Omental fat pad (tissue), 4 donors: ENCODE measurements around the gene BEND6. TPM values are rescaled to one million over a fixed set of nuclear protein-coding genes. Genes with fewer than 3 reads are reported as not detected.

Experiments used
- ATAC-seq: fragments of 150-250 bp; one replicate; pipeline ENCODE4 v1.9.1; 2016; ENCODE audit warnings: mild to moderate bottlenecking, moderate library complexity; ENCODE audit not compliant: low FRiP score
- DNase-seq: peaks from one replicate; pipeline ENCODE4 v3.0.0-alpha.2; 2019; ENCODE audit warnings: low spot score
- total RNA-seq, 4 donors: library from RNA; depleted of rRNA; stranded (reverse); fragments of >200 nt; gene quantifications; one replicate each; pipeline ENCODE4 v1.1.0, GENCODE V29; 2016
- TF ChIP-seq, protein P1 (sequence below), 3 donors: fragments of 450-650 bp; IDR thresholded peaks; one replicate each; pipeline ENCODE4 v1.5.1; 2016 to 2017; ENCODE audit warnings: antibody characterized with exemption in 3 of 3, mild to moderate bottlenecking in 3 of 3, moderate library complexity in 2 of 3

BEND6 gene, protein sequence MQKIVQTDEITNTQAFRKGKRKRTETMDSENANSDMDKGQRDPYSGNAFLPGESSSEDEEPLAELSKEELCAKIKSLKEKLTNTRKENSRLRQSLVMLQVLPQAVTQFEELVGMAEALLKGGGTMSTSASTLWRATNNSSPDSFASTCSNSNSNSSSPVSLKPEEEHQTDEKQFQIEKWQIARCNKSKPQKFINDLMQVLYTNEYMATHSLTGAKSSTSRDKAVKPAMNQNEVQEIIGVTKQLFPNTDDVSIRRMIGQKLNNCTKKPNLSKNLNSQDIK
- total RNA-seq: 1 to 10 TPM in 1 of 4 donors, under 1 TPM in 2, not detected in 1; 0.44 to 1.0 (median 0.72) TPM

DNA sequence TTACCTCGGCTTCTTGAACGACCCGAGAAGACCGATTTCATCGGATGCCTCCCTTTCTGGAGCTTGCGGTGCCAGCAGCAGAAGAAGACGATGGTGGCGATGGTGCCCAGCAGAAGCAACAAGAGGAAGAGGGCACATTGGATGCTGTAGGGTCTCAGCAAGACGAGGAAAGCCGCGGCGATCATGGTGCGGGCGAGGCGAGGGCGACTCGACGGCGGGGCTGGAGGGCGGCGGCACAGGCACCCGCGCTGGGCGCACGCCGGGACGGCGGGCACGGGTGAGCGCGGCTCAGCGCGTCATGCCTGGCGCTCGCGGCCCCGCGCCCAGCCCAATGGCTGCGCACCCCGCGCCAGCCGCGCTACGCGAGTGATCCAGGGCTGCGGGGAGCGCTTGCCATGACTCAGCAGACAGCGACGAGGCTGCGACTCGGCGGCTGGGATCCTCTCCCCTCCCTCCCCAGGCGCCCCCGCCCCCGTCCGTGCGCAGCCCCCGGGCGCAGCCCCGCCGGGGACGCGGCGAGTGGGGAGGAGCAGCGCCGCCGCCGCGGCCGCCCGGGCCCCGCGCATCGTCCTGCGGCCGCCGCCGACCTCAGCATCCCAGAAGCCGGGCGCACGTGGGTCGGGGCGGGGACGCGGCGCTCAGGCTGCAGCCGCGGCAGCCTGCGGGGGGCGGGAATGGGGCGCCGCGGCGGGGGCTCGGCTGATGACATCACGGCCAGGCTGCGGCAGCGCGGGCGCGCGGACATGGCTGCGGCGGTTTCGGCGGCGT lies at the start of gene BEND6:
Gene BEND6 (plus strand): TSS at position 705 of the 768 bp plus-strand sequence. CDS start 26,704 bp downstream, outside the sequence.
- peak; percentile 88 for ATAC-seq
- DNase-seq: no peak
- TF ChIP-seq, protein P1, sequence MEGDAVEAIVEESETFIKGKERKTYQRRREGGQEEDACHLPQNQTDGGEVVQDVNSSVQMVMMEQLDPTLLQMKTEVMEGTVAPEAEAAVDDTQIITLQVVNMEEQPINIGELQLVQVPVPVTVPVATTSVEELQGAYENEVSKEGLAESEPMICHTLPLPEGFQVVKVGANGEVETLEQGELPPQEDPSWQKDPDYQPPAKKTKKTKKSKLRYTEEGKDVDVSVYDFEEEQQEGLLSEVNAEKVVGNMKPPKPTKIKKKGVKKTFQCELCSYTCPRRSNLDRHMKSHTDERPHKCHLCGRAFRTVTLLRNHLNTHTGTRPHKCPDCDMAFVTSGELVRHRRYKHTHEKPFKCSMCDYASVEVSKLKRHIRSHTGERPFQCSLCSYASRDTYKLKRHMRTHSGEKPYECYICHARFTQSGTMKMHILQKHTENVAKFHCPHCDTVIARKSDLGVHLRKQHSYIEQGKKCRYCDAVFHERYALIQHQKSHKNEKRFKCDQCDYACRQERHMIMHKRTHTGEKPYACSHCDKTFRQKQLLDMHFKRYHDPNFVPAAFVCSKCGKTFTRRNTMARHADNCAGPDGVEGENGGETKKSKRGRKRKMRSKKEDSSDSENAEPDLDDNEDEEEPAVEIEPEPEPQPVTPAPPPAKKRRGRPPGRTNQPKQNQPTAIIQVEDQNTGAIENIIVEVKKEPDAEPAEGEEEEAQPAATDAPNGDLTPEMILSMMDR (IDR thresholded peaks at IDR 0.05): no peak

DNA sequence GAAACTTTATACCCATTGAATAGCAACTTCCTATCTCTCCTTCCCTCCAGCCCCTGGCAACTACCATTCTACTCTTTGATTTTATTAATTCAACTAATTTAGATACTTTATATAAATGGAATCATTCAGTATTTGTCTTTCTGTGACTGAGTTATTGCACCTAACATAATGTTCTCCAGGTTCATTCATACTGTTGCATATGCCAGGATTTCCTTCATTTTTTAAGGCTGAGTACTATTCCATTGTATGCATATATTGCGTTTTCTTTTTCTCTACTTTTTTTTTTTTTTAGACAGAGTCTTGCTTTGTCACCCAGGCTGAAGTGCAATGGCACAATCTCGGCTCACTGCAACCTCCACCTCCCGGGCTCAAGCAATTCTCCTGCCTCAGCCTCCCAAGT lies 49.5 kb upstream of the BEND6 start:
- TF ChIP-seq, protein P1 (IDR thresholded peaks at IDR 0.05): no peak
- no peak for ATAC-seq
- DNase-seq: no peak

DNA sequence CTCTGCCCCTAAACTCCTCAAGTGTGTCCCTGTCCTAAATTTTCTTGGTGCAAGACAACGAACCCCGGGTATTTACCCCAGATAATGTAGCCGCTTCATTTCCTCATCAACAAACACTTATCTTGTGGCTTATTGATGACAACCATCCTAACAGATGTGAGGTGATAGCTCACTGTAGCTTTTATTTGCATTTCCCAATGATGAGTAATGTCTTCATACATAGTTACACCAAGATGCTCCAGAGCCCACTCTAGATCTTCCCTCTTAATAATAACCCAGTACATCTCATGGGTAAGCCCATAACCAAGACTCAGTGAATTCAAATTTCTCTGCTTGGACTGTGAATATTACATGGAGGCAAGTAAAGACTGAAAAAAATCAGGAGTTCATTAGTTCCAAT lies 48.2 kb upstream of the BEND6 start:
- DNase-seq (no peak), ATAC-seq (no peak)
- TF ChIP-seq, protein P1 (IDR thresholded peaks at IDR 0.05): no peak

DNA sequence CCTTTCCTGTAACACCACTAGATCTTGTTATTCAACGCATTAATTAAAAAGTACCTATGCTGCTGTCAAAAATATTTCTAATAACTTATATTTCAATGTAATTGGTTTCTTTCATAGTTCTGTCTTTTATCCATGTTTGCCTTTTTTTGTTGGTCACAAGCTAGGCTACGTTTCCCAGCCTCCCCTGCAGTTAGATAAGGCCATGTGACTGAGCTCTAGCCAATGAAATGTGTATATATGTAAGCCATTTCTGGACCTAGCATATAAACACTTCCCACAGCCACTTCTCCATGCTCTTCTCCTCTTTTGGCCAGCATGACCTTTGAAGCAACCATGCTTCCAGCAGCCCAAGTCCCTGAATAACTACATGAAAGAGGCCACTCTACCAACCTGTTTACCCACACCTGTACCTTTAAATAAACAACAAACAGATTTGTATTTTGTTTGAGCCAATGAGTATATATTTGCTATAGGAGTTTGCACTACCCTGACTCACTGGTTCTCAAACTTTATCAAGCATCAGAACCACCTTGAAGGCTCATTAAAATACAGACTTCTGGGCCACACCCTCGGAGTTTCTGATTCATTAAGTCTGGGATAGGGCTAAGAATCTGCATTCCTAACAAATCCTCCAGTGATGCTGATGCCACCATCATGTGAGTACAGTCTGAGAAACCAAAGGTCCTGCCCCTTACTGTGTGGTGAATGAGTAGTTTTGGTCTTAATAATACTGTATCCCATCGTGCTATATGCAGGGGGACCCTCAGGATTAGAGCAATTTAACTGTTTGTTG lies 45.6 kb upstream of the BEND6 start:
- no peak for ATAC-seq
- DNase-seq: no peak
- TF ChIP-seq, protein P1 (IDR thresholded peaks at IDR 0.05): no peak

DNA sequence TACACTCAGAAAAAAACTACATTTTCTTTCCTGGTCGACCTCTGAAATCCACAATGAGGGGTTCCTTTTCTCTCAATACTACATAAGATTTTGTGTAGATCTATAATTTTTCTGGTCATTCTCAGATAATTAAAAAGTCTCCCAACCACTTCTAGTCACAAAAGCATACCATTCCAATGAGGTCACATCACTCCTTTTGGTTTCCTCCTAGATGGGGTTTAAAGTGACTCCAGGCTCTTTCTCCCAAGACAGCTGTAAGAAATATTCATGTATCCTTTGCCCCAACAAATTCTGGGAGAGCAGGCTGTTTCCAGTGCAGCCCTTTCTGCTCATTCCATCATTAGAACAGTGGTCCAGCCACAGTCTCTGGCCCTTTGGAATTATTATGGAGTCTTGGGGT lies 43.1 kb upstream of the BEND6 start:
- ATAC-seq: no peak
- TF ChIP-seq, protein P1 (IDR thresholded peaks at IDR 0.05): no peak

DNA sequence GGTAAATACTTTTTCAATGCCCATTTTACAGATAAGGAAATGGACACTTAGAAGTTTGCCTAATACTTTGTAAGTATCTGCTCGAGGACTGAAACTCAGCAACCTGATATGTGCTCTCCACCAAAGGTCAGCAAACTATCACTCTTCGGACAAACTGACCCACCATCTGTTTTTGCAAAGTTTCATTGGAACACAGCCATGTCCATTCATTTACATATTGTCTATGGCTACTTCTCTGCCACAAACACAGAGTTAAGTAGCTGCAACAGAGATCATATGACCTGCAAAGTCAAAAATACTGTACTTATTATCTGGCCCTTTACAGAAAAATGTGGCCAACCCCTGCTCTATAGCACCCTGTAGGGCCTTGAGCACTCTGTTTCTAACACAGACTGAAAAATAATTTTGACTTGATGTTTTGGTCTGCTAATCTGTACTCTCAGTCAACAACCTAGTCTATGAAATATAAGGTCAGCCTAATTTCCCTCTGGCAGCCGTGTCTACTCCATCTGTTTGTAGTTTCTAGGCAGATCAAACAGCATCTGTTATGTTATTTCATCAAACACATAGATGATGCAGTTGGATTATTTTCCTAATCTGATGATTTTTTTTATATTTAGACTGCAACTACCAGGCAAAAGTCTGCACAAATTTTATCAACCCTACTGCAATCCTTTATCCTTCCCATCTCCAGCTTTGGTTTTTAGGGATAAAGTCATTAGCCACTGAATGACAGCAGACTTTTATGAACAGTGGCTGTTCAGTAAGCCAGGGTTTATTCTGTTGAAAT lies 41.4 kb upstream of the BEND6 start:
- ATAC-seq (no peak), DNase-seq (no peak)
- TF ChIP-seq, protein P1 (IDR thresholded peaks at IDR 0.05): no peak

More for the DNA sequence above, 43.1 kb upstream of the BEND6 start:
- DNase-seq: no peak
